Measurements from ENCODE around the gene STON2. TPM values are rescaled to one million over a fixed set of nuclear protein-coding genes. Genes with fewer than 3 reads are reported as not detected.

Gene STON2
- total RNA-seq, 1 experiment from 2014 or later, result 23.5 TPM

DNA sequence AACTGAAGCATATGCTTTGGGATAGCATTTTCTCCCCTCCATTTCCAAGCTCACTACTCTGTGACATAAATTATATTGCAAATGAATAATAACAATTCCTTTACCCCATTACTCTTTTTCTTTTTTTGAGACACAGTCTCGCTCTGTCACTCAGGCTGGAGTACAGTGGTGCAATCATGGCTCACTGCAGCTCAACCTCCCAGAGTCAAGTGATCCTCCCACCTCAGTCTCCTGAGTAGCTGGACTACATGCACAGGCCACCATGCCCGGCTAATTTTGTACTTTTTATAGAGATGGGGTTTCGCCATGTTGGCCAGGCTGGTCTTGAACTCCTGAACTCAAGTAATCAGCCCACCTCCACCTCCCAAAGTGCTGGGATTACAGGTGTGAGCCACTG is 130.1 kb downstream of the STON2 start:
- ChIA-PET CTCF (interaction anchor here (0.6 to 17.3 kb wide), 20 partner anchors 8 to 910 kb away, joined by 3 to 432 read pairs (median 8); no protein-coding TSS in a partner anchor), POLR2A (interaction anchor here (0.6 to 3.6 kb wide), 10 partner anchors 13 to 266 kb away, joined by 3 to 33 read pairs (median 4); partner anchors contain the start of genes GTF2A1 and STON2)
- no TSS peak for BruUV-seq (replicated peaks)
- Mint-ChIP-seq H3K36me3 (ENCODE audit: insufficient read depth, unreplicated experiment) (peaks cover 26% of the 10 kb centered on the region), H3K4me1 (ENCODE audit: insufficient read depth, unreplicated experiment) (peaks cover 23% of the 10 kb centered on the region), H3K27me3 (ENCODE audit: insufficient read depth, unreplicated experiment) (no peaks in the 10 kb centered on the region), H3K9me3 (ENCODE audit: unreplicated experiment) (no peaks in the 10 kb centered on the region), H3K27ac (ENCODE audit: low read depth, unreplicated experiment) (peak overlapping the region; percentile 16), H3K4me3 (ENCODE audit: unreplicated experiment) (no peak overlapping the region)
- intact Hi-C loops (cut with micrococcal nuclease), result loop anchor here (1.0 to 5.0 kb wide), 3 partner anchors 48 to 194 kb away; partner anchors contain the start of gene GTF2A1
- TF ChIP-seq, protein P1, sequence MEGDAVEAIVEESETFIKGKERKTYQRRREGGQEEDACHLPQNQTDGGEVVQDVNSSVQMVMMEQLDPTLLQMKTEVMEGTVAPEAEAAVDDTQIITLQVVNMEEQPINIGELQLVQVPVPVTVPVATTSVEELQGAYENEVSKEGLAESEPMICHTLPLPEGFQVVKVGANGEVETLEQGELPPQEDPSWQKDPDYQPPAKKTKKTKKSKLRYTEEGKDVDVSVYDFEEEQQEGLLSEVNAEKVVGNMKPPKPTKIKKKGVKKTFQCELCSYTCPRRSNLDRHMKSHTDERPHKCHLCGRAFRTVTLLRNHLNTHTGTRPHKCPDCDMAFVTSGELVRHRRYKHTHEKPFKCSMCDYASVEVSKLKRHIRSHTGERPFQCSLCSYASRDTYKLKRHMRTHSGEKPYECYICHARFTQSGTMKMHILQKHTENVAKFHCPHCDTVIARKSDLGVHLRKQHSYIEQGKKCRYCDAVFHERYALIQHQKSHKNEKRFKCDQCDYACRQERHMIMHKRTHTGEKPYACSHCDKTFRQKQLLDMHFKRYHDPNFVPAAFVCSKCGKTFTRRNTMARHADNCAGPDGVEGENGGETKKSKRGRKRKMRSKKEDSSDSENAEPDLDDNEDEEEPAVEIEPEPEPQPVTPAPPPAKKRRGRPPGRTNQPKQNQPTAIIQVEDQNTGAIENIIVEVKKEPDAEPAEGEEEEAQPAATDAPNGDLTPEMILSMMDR (IDR thresholded peaks at IDR 0.05; ENCODE audit: unreplicated experiment), result no peak
- no peak for DNase-seq (ENCODE audit: unreplicated experiment)

DNA sequence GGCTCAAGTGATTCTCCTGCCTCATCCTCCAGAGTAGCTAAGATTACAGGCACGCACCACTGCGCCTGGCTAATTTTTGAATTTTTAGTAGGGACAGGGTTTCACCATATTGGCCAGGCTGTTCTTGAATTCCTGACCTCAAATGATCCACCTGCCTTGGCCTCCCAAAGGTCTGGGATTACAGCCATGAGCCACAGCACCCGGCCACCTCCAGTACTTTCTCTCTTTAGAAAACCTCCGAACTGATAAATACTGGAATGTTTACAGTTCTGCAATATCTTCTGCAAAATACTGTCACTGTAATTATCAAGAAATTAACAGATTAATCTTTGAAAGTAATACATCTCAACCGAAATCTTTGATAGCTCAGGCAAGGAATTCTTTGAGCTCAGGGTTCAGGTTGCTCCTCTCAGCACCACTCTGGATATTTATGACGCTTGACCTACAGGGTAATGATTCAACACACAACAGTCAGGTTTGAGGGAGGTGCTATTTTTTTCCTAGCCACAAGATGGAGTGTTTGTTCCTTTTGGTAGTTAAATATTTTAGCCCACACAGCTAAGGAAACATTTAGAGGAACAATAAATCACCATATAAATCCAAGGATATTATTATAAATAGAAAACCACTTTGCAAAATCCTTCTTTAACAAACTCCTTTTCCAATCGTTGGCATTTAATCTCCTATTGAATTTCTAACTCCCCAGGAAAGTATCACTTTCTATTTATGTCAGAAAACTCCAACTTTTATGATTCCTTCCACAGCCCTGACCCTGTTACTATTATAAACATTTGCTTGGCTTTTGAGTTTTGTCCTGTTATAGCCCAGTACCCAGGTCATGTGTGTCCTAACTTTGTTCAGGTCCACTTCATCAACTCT is 130.8 kb downstream of the STON2 start:
- intact Hi-C loops (cut with micrococcal nuclease), result loop anchor here (1.0 to 5.0 kb wide), 3 partner anchors 47 to 195 kb away; partner anchors contain the start of gene GTF2A1
- peaks cover 20% of the 10 kb centered on the region for H3K4me1 Mint-ChIP-seq (ENCODE audit: insufficient read depth, unreplicated experiment)
- TF ChIP-seq, protein P1 (IDR thresholded peaks at IDR 0.05; ENCODE audit: unreplicated experiment), result peak; percentile 76
- peaks cover 31% of the 10 kb centered on the region for H3K36me3 Mint-ChIP-seq (ENCODE audit: insufficient read depth, unreplicated experiment)
- peak; percentile 76 for DNase-seq (ENCODE audit: unreplicated experiment)
- peak overlapping the region; percentile 16 for H3K27ac Mint-ChIP-seq (ENCODE audit: low read depth, unreplicated experiment)
- no peaks in the 10 kb centered on the region for H3K9me3 Mint-ChIP-seq (ENCODE audit: unreplicated experiment)
- no peaks in the 10 kb centered on the region for H3K27me3 Mint-ChIP-seq (ENCODE audit: insufficient read depth, unreplicated experiment)
- BruUV-seq (replicated peaks), result no TSS peak
- CTCF ChIA-PET, result interaction anchor here (0.5 to 17.3 kb wide), 31 partner anchors 9 to 909 kb away, joined by 3 to 432 read pairs (median 5); no protein-coding TSS in a partner anchor
- H3K4me3 Mint-ChIP-seq (ENCODE audit: unreplicated experiment), result no peak overlapping the region
- POLR2A ChIA-PET, result interaction anchor here (0.6 to 3.6 kb wide), 10 partner anchors 13 to 267 kb away, joined by 3 to 33 read pairs (median 4); partner anchors contain the start of genes GTF2A1 and STON2

DNA sequence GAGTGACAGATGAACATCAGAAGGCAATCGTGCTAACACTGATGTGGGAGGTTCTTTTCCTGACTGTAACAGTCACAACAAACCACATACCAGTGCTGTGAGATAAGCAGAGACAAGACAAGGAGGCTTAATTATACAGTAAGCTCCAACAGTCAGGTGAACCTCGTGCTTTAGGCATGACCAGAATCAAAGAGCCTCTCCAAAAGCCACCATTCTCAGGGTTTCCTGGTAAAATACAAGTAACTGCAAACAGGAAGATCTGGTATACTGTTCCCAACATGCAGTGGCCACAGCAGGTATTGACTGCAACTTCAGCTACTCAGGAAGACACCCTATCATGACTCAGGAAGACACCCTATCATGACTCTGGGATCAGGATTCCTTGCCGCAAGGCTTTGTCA is 132.1 kb downstream of the STON2 start:
- TF ChIP-seq, protein P1 (IDR thresholded peaks at IDR 0.05; ENCODE audit: unreplicated experiment), result no peak
- no peak overlapping the region for H3K4me3 Mint-ChIP-seq (ENCODE audit: unreplicated experiment)
- ChIA-PET CTCF (interaction anchor here (0.7 to 17.3 kb wide), 12 partner anchors 10 to 271 kb away, joined by 3 to 432 read pairs (median 8); no protein-coding TSS in a partner anchor), POLR2A (interaction anchor here (0.7 to 3.6 kb wide), 4 partner anchors 10 to 188 kb away, joined by 3 to 33 read pairs (median 6); partner anchors contain the start of gene GTF2A1)
- no TSS peak for BruUV-seq (replicated peaks)
- H3K27ac Mint-ChIP-seq (ENCODE audit: low read depth, unreplicated experiment), result no peak overlapping the region
- no peaks in the 10 kb centered on the region for H3K27me3 Mint-ChIP-seq (ENCODE audit: insufficient read depth, unreplicated experiment)
- H3K4me1 Mint-ChIP-seq (ENCODE audit: insufficient read depth, unreplicated experiment), result peaks cover 17% of the 10 kb centered on the region
- intact Hi-C loops (cut with micrococcal nuclease), result loop anchor here (5.0 kb wide), 1 partner anchor 46 kb away; the partner anchor contains the start of gene GTF2A1
- peaks cover 42% of the 10 kb centered on the region for H3K36me3 Mint-ChIP-seq (ENCODE audit: insufficient read depth, unreplicated experiment)
- H3K9me3 Mint-ChIP-seq (ENCODE audit: unreplicated experiment), result no peaks in the 10 kb centered on the region
- DNase-seq (ENCODE audit: unreplicated experiment), result no peak
